Measurements from ENCODE around the gene TIGD3. TPM values are rescaled to one million over a fixed set of nuclear protein-coding genes. Genes with fewer than 3 reads are reported as not detected.

TIGD3 gene
- total RNA-seq, 1 donor from 2014 or later = 0.10 TPM

- Mint-ChIP-seq H3K4me1 (ENCODE audit: low read depth) (peaks cover 17% of the 10 kb centered on the region), H3K27me3 (ENCODE audit: low read depth) (no peaks in the 10 kb centered on the region), H3K27ac (ENCODE audit: unreplicated experiment) (peak overlapping the region; percentile 97), H3K36me3 (ENCODE audit: low read depth) (no peaks in the 10 kb centered on the region), H3K4me3 (ENCODE audit: unreplicated experiment) (no peak overlapping the region), H3K9me3 (ENCODE audit: low read depth) (no peaks in the 10 kb centered on the region)
- no peak for TF ChIP-seq CTCF (IDR thresholded peaks at IDR 0.05)
- no peak for DNase-seq (ENCODE audit: low spot score)
These were observed 16.1 kb downstream of the TIGD3 start for GRCh38 chr11:65370659-65371049.

GRCh38 chr11:65373839-65374580 lies 19.5 kb downstream of the TIGD3 start:
- H3K4me1 Mint-ChIP-seq (ENCODE audit: low read depth) = peaks cover 23% of the 10 kb centered on the region
- H3K9me3 Mint-ChIP-seq (ENCODE audit: low read depth) = no peaks in the 10 kb centered on the region
- H3K27me3 Mint-ChIP-seq (ENCODE audit: low read depth) = no peaks in the 10 kb centered on the region
- H3K4me3 Mint-ChIP-seq (ENCODE audit: unreplicated experiment) = no peak overlapping the region
- H3K36me3 Mint-ChIP-seq (ENCODE audit: low read depth) = no peaks in the 10 kb centered on the region
- no peak overlapping the region for H3K27ac Mint-ChIP-seq (ENCODE audit: unreplicated experiment)
- no peak for DNase-seq (ENCODE audit: low spot score)
- TF ChIP-seq CTCF (IDR thresholded peaks at IDR 0.05) = no peak

GRCh38 chr11:65375012-65375411 lies 20.5 kb downstream of the TIGD3 start:
- Mint-ChIP-seq H3K4me3 (ENCODE audit: unreplicated experiment) (no peak overlapping the region), H3K36me3 (ENCODE audit: low read depth) (no peaks in the 10 kb centered on the region), H3K27ac (ENCODE audit: unreplicated experiment) (no peak overlapping the region), H3K4me1 (ENCODE audit: low read depth) (peaks cover 23% of the 10 kb centered on the region), H3K9me3 (ENCODE audit: low read depth) (no peaks in the 10 kb centered on the region), H3K27me3 (ENCODE audit: low read depth) (no peaks in the 10 kb centered on the region)
- DNase-seq (ENCODE audit: low spot score) = no peak
- TF ChIP-seq CTCF (IDR thresholded peaks at IDR 0.05) = no peak

- Mint-ChIP-seq H3K4me3 (ENCODE audit: unreplicated experiment) (no peak overlapping the region), H3K4me1 (ENCODE audit: low read depth) (peaks cover 13% of the 10 kb centered on the region), H3K9me3 (ENCODE audit: low read depth) (no peaks in the 10 kb centered on the region), H3K27me3 (ENCODE audit: low read depth) (no peaks in the 10 kb centered on the region), H3K36me3 (ENCODE audit: low read depth) (no peaks in the 10 kb centered on the region), H3K27ac (ENCODE audit: unreplicated experiment) (no peak overlapping the region)
- TF ChIP-seq CTCF (IDR thresholded peaks at IDR 0.05) = no peak
- DNase-seq (ENCODE audit: low spot score) = no peak
These were observed 21.7 kb downstream of the TIGD3 start for GRCh38 chr11:65376138-65376713.

GRCh38 chr11:65377036-65377435 lies 22.5 kb downstream of the TIGD3 start:
- no peak overlapping the region for H3K27ac Mint-ChIP-seq (ENCODE audit: unreplicated experiment)

More at GRCh38 chr11:65377036-65377435, 22.5 kb downstream of the TIGD3 start:
- peaks cover 14% of the 10 kb centered on the region for H3K4me1 Mint-ChIP-seq (ENCODE audit: low read depth)
- no peaks in the 10 kb centered on the region for H3K27me3 Mint-ChIP-seq (ENCODE audit: low read depth)
- DNase-seq (ENCODE audit: low spot score) = no peak
- H3K4me3 Mint-ChIP-seq (ENCODE audit: unreplicated experiment) = no peak overlapping the region
- H3K9me3 Mint-ChIP-seq (ENCODE audit: low read depth) = no peaks in the 10 kb centered on the region
- TF ChIP-seq CTCF (IDR thresholded peaks at IDR 0.05) = no peak
- no peaks in the 10 kb centered on the region for H3K36me3 Mint-ChIP-seq (ENCODE audit: low read depth)

All from chondrocyte (in vitro differentiated cells).